OCI-LY1 (cell line): ENCODE measurements around the gene FBXW5.

Source experiments
- H2AFZ ChIP-seq: fragments of 200-600 bp; sonication (generic), shearing (Covaris generic); 2 replicates; pipeline ENCODE4 v1.6.0; 2014; ENCODE audit warnings: antibody characterized with exemption, mild to moderate bottlenecking, low read length
- H3F3A ChIP-seq: fragments of 200-600 bp; sonication (generic), shearing (Covaris generic); 2 replicates; pipeline ENCODE4 v1.6.0; 2014; ENCODE audit warnings: mild to moderate bottlenecking, antibody characterized with exemption, low read length, moderate library complexity; ENCODE audit not compliant: insufficient read depth
- H3K27ac ChIP-seq: fragments of 200-600 bp; sonication (generic); 2 replicates; pipeline ENCODE4 v1.5.1; 2014; ENCODE audit warnings: low read length, mixed run types, mild to moderate bottlenecking, low read depth; ENCODE audit not compliant: poor library complexity, severe bottlenecking
- H3K27me3 ChIP-seq: fragments of 200-600 bp; sonication (generic); 2 replicates; pipeline ENCODE4 v1.6.0; 2014; ENCODE audit warnings: antibody characterized with exemption, mild to moderate bottlenecking, low read length, moderate library complexity; ENCODE audit not compliant: insufficient read depth
- H3K36me3 ChIP-seq: fragments of 200-600 bp; sonication (generic); 2 replicates; pipeline ENCODE4 v1.6.1; 2014; ENCODE audit warnings: mild to moderate bottlenecking, antibody characterized with exemption, low read length, moderate library complexity, mixed read lengths; ENCODE audit not compliant: insufficient read depth
- H3K4me1 ChIP-seq: fragments of 200-600 bp; sonication (generic); 2 replicates; pipeline ENCODE4 v1.5.1; 2014; ENCODE audit warnings: mild to moderate bottlenecking, low read length, moderate library complexity; ENCODE audit not compliant: insufficient read depth, severe bottlenecking
- H3K4me2 ChIP-seq: fragments of 200-600 bp; sonication (generic), shearing (Covaris generic); 2 replicates; pipeline ENCODE4 v1.6.1; 2014; ENCODE audit warnings: low read length
- H3K4me3 ChIP-seq: fragments of 200-600 bp; sonication (generic); 2 replicates; pipeline ENCODE4 v1.5.1; 2014; ENCODE audit warnings: low read length, low read depth, mild to moderate bottlenecking, mixed read lengths; ENCODE audit not compliant: poor library complexity, severe bottlenecking
- H3K79me2 ChIP-seq: fragments of 200-600 bp; shearing (Covaris generic); 2 replicates; pipeline ENCODE4 v1.6.1; 2016; ENCODE audit warnings: mixed run types, low read length, mixed read lengths; ENCODE audit not compliant: insufficient read depth
- H3K9ac ChIP-seq: fragments of 200-600 bp; sonication (generic), shearing (Covaris generic); 2 replicates; pipeline ENCODE4 v1.6.1; 2014; ENCODE audit warnings: mild to moderate bottlenecking, low read length, mixed read lengths
- H3K9me2 ChIP-seq: fragments of 200-600 bp; sonication (generic), shearing (Covaris generic); 2 replicates; pipeline ENCODE4 v1.6.1; 2014; ENCODE audit warnings: low read depth, mild to moderate bottlenecking, low read length, mixed read lengths
- H3K9me3 ChIP-seq: fragments of 200-600 bp; shearing (Covaris generic); 2 replicates; pipeline ENCODE4 v1.6.1; 2014; ENCODE audit warnings: low read length, mixed read lengths
- H4K20me1 ChIP-seq: fragments of 200-600 bp; sonication (generic), shearing (Covaris generic); 2 replicates; pipeline ENCODE4 v1.6.0; 2016; ENCODE audit warnings: mild to moderate bottlenecking, low read length; ENCODE audit not compliant: insufficient read depth
- CTCF ChIP-seq: fragments of 200-600 bp; sonication (generic), shearing (Covaris generic); IDR thresholded peaks from 2 replicates; pipeline ENCODE4 v1.5.1; 2017; ENCODE audit warnings: mild to moderate bottlenecking, antibody characterized with exemption, low read length, moderate library complexity, mixed read lengths
- EZH2 ChIP-seq: fragments of 200-600 bp; sonication (generic), shearing (Covaris generic); IDR thresholded peaks from 2 replicates; pipeline ENCODE4 v1.8.0; 2017; ENCODE audit warnings: borderline replicate concordance, mixed run types, mild to moderate bottlenecking, antibody characterized with exemption, low read length, moderate library complexity, mixed read lengths

FBXW5 gene

GRCh38 chr9:136971746-136972145 lies 27.2 kb upstream of the FBXW5 start:
- H3K9me2 ChIP-seq = no peaks in the 10 kb centered on the region
- H3K4me2 ChIP-seq = no peak overlapping the region
- no peaks in the 10 kb centered on the region for H3K79me2 ChIP-seq
- H4K20me1 ChIP-seq = no peaks in the 10 kb centered on the region
- TF ChIP-seq EZH2 (no peak), CTCF (no peak)
- no peaks in the 10 kb centered on the region for H3K9me3 ChIP-seq
- no peak overlapping the region for H2AFZ ChIP-seq
- H3K27ac ChIP-seq = no peak overlapping the region
- H3K4me1 ChIP-seq = no peaks in the 10 kb centered on the region
- no peak overlapping the region for H3K9ac ChIP-seq
- H3K27me3 ChIP-seq = peaks cover 4% of the 10 kb centered on the region; the same call in 1 of the 2 replicates
- no peaks in the 10 kb centered on the region for H3F3A ChIP-seq
- H3K4me3 ChIP-seq = no peak overlapping the region
- no peaks in the 10 kb centered on the region for H3K36me3 ChIP-seq

- no peaks in the 10 kb centered on the region for H3K79me2 ChIP-seq
- no peak overlapping the region for H3K27ac ChIP-seq
- H3F3A ChIP-seq = no peaks in the 10 kb centered on the region
- no peaks in the 10 kb centered on the region for H4K20me1 ChIP-seq
- peaks cover 4% of the 10 kb centered on the region; the same call in 1 of the 2 replicates for H3K27me3 ChIP-seq
- no peak for TF ChIP-seq CTCF
- TF ChIP-seq EZH2 = no peak
- no peak overlapping the region for H2AFZ ChIP-seq
- H3K9me2 ChIP-seq = no peaks in the 10 kb centered on the region
- H3K36me3 ChIP-seq = no peaks in the 10 kb centered on the region
- no peaks in the 10 kb centered on the region for H3K9me3 ChIP-seq
- no peak overlapping the region for H3K9ac ChIP-seq
- H3K4me3 ChIP-seq = no peak overlapping the region
- H3K4me2 ChIP-seq = no peak overlapping the region
- peaks cover 5% of the 10 kb centered on the region for H3K4me1 ChIP-seq
These were observed 25.8 kb upstream of the FBXW5 start for GRCh38 chr9:136970361-136970760.

- Histone ChIP-seq H3K27me3 (peaks cover 4% of the 10 kb centered on the region; the same call in 1 of the 2 replicates), H3K9ac (no peak overlapping the region), H3K36me3 (no peaks in the 10 kb centered on the region), H3F3A (no peaks in the 10 kb centered on the region), H2AFZ (no peak overlapping the region), H3K4me2 (no peak overlapping the region), H3K9me2 (no peaks in the 10 kb centered on the region), H3K4me3 (no peak overlapping the region), H4K20me1 (no peaks in the 10 kb centered on the region), H3K79me2 (no peaks in the 10 kb centered on the region), H3K9me3 (no peaks in the 10 kb centered on the region), H3K27ac (no peak overlapping the region), H3K4me1 (peaks cover 5% of the 10 kb centered on the region)
- TF ChIP-seq CTCF (no peak), EZH2 (no peak)
These were observed 25.2 kb upstream of the FBXW5 start for GRCh38 chr9:136969774-136970173.
